SU-DHL-6 (cell line): Measurements from ENCODE around the gene ZNRF1.

Source experiments
- CTCF ChIP-seq: fragments of 200-600 bp; sonication (generic); IDR thresholded peaks from one replicate; pipeline ENCODE4 v1.5.1; 2017; ENCODE audit warnings: antibody characterized with exemption, mild to moderate bottlenecking, low read length, moderate library complexity; ENCODE audit not compliant: insufficient read depth, poor library complexity, severe bottlenecking
- EZH2phosphoT487 ChIP-seq: fragments of 200-600 bp; sonication (generic), shearing (Covaris generic); conservative IDR thresholded peaks from 2 replicates; pipeline ENCODE4 v1.6.1; 2018; ENCODE audit warnings: mild to moderate bottlenecking, antibody characterized with exemption, low read length, moderate library complexity, mixed read lengths

- TF ChIP-seq CTCF (no peak), EZH2phosphoT487 (no peak)
These were observed 64.8 kb downstream of the ZNRF1 start for GRCh38 chr16:75063549-75064088.
